Ecto neural progenitor cell (in vitro differentiated cells): ENCODE results near the gene ARPC5.
"Not testable (repeated sequence)": the region's sequence is repeated elsewhere in the genome, so short reads cannot be mapped to it uniquely, and the experiment has no call there.

Source experiments
- DNase-seq: peaks from one replicate; pipeline ENCODE4 v3.0.0-alpha.2; 2018; ENCODE audit warnings: low spot score

The ARPC5 gene

DNA sequence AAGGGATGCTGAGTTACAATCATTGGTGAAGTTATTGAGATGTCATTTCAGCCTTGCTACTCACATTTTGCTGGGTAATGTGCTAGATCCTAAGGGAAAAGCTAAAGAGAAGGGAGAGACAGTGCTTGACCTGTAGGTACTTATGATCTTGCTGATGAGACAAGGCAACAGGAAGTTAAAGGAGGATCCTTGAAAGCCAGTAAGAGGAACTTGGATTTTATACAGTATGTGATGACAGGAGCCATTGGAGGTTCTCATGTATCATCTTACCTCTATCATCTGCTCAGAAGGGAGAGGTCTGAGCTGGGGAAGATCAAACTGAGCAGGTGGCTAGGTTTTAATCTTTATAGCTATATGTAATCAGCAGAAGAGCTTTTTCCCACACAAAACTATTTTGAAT, 11.2 kb upstream of the ARPC5 start:
- no peak for DNase-seq

DNA sequence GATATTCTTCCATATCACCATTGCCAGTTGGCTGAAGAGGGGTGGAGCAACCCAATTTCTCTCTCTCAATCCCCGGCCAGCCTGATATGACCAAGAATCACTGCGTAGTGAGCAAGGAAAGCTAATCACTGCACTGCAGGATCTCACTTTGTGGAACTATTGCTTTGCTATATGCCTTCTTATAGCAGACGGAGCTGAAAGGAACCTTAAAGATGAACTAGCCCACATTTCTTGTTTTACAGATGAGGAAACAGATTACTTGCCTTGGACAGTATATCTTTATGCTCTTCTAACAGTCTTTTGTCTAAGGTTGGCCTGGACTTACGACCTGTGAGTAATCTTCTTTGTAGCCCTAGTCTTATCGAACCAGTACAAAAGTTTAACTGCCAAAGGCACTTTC, 9.9 kb upstream of the ARPC5 start:
- no peak for DNase-seq

GRCh38 chr1:183642166-183642565, 6.6 kb upstream of the ARPC5 start:
- no peak for DNase-seq

DNA sequence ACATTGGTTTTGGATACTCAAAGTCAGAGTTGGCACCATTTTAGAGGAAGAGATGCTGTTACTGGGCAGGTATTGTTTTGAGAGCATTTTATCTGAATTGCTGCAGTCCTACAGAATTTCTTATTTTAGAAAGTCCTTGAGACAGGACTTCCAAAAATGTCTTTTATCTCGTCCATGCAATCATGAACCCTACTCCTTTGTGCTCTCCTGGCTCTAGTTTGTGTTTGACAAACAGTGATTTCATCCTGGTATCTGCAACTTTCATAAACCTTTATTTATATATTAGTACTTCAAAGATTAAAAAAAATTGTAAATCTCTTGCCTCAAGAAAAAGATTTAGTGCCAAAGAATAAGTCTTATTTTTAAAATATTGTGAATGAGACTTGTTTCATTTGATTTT, 4.6 kb upstream of the ARPC5 start:
- DNase-seq, result no peak

- no peak for DNase-seq
Observed at GRCh38 chr1:183638649-183639387, 3.2 kb upstream of the ARPC5 start.

GRCh38 chr1:183636783-183637182, 1.2 kb upstream of the ARPC5 start:
- DNase-seq, result no peak

- DNase-seq, result no peak
Observed at GRCh38 chr1:183636334-183636682, 725 bp upstream of the ARPC5 start.

- no peak for DNase-seq
Observed at GRCh38 chr1:183635099-183635605, 431 bp downstream of the ARPC5 start.

DNA sequence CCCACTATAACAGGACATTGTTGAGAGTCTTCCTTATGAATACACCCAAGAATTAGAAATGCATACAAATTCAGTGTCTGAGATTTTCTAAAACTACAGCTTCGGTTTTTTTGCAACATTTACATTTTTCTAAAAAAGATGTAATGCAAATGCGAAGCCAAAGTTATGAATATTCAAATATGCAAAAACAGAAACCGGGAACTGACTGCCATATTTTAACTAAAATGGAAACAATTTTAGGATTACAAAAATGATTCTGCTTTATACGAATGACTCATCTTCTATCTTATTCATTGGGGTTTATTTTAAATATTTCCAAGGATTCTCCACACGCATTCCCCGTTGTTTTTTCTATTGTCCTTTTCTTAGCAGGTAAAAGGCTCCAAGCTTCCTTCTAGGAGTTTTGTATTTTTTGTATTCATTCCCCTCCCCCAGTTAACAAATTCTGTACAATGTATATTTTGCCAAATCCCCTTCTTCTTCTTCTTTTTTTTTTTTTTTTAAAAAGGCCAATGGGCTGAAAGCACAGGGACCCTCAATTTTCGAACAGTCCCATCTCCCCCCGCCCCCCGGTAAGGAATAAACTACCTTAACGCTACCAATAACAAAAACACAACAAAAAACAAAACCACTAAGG, 1.0 kb downstream of the ARPC5 start:
- no peak for DNase-seq

DNA sequence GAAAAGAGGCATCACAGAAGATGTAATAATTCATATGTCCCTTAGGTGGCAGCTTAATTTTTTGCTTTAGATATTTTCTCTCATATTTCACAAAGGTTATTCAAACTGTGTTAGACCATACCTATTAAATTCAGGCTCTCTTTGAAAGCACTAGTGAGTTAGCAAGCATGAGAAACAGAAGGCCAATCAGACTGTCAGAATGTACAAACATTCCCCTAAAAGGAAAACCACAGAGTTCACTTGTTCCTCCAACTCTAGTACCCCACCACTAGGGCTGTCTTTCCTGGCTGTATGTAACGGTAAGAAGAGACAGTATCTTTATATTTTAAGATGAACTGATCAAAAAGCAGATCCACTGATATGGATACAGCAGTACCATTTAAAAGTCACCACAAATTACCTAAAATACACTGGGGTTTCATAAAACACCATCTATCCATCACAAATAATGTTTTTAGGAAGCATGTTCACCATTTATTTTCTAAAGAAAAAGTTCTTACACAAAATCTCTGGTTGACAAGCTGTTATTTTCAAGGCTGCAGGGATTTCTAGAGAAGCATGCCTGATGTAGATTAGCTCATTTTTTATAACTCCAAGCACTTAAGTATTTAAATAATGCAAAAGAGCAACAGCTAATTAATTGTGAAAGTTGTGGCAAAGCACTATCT, 1.8 kb downstream of the ARPC5 start:
- DNase-seq, result no peak

DNA sequence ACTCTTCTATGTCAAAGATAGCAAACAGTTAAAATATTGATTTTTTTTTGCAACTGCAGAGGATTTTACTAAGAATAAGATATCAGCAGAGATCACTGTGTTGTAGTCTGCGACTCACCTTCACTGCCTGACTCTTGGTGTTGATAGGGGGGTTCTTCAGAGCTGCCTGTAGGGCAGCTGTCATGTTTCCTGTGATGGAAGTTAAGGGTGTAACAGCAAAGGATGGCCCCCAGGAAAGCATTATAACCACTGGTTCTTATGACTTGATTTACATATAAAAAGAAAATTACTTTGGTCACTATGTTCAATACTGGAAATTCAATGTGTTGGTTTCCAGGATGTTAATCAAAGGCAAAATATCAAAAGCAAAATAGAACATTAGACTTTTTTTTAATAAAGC, 2.6 kb downstream of the ARPC5 start:
- no peak for DNase-seq

- no peak for DNase-seq
Observed at GRCh38 chr1:183632114-183632513, 3.5 kb downstream of the ARPC5 start.

DNA sequence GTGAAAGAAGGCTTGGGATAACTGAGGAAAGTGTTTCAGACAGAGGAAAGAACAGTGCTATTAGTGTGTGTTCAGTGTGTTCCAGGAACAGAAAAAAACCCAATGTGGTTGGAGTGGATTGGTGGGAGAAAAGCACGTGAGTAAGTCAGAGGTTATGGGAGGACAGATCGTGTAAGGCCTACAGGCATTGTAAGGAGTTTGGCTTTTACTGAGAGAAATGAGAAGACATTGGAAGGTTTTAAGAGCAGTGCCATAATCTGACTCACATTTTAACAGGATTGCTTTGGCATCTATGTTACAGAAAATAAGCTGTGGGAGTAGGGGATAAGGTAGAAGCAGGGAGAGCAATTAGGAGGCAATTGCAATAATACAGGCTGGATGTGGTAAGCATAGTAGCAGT, 4.8 kb downstream of the ARPC5 start:
- DNase-seq, result no peak

GRCh38 chr1:183628537-183628936, 7.0 kb downstream of the ARPC5 start:
- no peak for DNase-seq

GRCh38 chr1:183626236-183626635, 9.3 kb downstream of the ARPC5 start:
- DNase-seq, result not testable (repeated sequence)

DNA sequence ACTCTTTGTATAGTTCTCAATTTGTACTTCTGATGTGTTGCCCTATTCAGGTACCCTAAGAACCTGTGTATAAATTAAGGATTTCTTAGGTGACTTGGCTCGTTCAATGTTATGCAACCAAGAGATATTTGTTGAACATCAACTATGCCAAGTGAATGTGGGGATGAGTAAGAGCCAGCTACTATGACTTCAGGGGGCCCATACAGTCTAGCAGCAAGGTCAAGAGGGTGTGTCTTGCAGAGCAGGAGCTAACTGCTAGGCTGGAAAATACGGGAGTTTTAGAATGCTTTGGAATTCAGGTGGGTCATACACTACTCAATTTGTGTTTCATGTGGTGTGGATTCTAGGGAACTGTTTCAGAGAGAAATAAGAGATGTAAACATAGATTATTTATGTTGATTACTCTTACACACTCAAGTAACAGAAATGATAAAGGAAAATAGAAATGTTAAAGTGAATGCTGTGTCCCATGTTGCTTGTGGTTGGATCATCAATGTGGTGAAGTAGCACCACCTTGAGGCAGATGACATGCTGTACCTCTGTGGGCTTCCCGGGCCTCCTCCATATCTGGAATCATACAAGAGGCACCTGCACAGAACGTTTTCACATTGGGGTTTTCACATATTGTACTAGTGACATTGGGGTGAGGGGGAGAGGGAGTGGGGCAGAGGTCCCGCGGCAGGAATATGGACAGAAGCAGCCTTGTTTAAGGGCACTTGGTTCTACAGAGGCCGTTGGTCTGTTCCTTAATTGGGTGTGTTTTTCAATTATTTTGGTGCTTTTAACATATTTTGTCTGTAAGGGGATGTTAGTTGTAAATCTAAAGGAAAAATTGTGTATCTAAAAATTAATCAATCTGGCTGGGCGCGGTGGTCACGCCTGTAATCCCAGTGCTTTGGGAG, 12.4 kb downstream of the ARPC5 start:
- DNase-seq, result peak; percentile 55

DNA sequence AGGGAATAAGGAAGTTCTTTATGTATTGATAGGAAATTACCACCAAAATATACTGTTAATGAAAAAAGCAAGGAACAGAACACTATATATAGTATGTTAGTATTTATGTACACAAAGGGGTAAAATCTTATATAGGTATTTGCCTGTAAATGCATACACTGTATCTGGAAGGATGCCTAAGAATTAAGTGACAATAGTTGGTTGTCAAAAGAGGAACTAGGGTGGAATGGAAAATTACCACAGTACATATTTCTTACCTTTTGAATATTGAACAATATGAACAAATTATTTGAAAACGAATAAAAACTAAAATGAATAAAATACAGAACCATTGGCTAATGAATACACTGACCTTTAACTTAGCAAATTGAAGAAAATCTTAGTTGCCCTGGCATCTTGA, 13.6 kb downstream of the ARPC5 start:
- DNase-seq, result no peak

GRCh38 chr1:183620311-183620710, 15.3 kb downstream of the ARPC5 start:
- no peak for DNase-seq

DNA sequence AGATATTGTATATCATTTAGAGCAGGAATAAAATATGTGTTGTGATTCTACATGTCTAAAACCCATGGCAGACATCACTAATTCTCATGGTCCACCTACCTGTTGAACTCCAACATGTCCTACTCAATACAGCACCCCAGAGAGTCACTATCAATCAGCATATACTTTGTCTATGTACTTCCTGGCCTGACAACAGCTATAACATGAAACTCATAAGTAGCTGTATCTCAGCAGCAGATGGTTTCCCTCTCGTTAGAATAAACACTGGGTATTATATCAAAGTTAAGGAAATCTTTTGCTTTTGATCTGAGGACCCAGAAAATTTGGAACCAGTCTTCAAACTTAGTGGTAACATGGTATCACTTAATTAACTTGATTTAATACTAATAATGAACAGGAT, 15.8 kb downstream of the ARPC5 start:
- no peak for DNase-seq

DNA sequence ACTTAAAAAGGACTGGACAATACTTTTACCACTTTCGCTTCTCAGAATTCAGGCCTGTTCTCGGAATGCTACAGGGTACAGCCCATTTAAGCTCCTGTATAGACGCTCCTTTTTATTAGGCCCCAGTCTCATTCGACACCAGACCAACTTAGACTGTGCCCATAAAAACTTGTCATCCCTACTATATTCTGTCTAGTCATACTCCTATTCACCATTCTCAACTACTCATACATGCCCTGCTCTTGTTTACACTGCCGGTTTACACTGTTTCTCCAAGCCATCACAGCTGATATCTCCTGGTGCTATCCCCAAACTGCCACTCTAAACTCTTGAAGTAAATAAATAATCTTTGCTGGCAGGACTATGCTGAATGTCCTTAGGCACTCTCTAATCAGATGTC, 17.4 kb downstream of the ARPC5 start:
- DNase-seq, result not testable (repeated sequence)

DNA sequence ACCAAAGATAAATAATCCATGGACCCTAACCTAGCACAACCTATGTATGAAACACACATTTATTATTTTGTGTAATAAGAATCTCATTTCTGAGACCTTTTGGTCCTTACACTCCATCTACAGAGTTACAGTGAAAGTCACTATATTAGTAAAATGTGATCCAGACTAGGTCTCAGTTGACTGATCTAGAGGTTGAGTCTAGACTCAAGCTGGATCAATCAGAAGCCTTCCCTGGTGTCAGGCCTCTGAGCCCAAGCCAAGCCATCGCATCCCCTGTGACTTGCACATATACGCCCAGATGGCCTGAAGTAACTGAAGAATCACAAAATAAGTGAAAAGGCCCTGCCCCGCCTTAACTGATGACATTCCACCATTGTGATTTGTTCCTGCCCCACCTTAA, 22.6 kb downstream of the ARPC5 start:
- DNase-seq, result not testable (repeated sequence)

- no peak for DNase-seq
Observed at GRCh38 chr1:183612407-183612806, 23.2 kb downstream of the ARPC5 start.
